Measurements from ENCODE around the gene PRRC2C. TPM values are rescaled to one million over a fixed set of nuclear protein-coding genes. Genes with fewer than 3 reads are reported as not detected.

Gene PRRC2C
- total RNA-seq, 1 donor from 2014 or later: 150 TPM

DNA sequence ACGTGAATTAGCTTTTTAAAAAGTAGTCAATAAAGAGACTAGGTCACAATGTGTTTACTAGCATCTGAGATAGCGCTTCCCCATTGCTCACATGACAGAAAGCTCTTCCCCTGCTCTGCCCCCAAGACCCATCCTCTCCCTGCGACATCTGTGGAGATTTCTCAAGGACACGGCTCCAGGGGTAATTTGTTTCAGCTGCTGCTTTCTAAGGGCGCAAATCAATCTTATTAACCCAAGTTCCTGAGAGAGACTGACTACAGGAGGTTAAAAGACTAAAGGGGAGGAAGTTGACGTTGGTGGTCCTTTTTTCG lies 136.8 kb downstream of the PRRC2C start, which contains the start of gene MYOCOS:
Gene MYOCOS, plus strand, starts transcription at position 92 of the 311 bp plus-strand sequence. CDS start 1,641 bp downstream, outside the sequence.
- Histone ChIP-seq H3K27ac (no peak within 1 kb of the TSS), H3K4me3 (no peak within 1 kb of the TSS), H3K36me3 (no peaks in the 10 kb centered on the region), H3K9me3 (no peaks in the 10 kb centered on the region), H3K4me1 (no peaks in the 10 kb centered on the region), H3K27me3 (ENCODE audit: low read depth) (no peaks in the 10 kb centered on the region)
- intact Hi-C loops (cut with DNase I): no loop called here
- no peak for ATAC-seq
- no peak for TF ChIP-seq CTCF (IDR thresholded peaks at IDR 0.05)
- no peak for DNase-seq

DNA sequence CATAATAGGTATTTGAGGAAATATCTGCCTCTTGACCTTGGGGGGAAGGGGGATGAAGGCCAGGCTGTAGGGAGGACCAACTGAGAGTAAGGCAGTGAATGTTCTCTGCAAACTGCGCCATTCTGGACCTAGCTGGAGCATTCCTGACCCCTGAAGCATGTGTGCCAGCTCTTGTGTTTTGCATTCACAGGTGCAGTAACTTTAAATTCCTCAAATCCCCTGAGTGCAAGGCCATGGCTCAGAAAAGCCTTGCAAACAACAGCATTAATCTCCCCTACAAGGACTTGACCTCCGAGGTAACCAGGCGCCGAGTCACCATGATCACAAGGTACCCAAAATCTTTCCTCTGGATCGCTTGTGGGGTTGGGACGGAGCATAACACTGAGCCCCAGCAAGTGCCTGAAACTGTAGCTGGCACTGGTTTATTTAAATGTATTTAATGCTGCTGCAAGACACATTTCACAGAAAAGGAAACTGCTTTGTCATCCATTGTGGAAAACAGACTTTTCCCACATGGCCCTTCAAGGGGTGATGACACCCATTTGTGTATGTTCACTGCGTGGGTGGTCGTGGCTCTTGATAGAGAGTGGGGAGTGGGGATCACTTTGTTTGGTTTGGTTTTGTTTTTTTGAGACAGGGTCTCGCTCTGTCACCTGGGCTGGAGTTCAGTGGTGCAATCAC lies 138.5 kb downstream of the PRRC2C start:
- no peaks in the 10 kb centered on the region for H3K9me3 ChIP-seq
- H3K27me3 ChIP-seq (ENCODE audit: low read depth): no peaks in the 10 kb centered on the region
- intact Hi-C loops (cut with DNase I): no loop called here
- H3K4me1 ChIP-seq: no peaks in the 10 kb centered on the region
- DNase-seq (no peak), ATAC-seq (no peak)
- H3K4me3 ChIP-seq: no peak overlapping the region
- no peak overlapping the region for H3K27ac ChIP-seq
- TF ChIP-seq CTCF (IDR thresholded peaks at IDR 0.05): no peak
- no peaks in the 10 kb centered on the region for H3K36me3 ChIP-seq

DNA sequence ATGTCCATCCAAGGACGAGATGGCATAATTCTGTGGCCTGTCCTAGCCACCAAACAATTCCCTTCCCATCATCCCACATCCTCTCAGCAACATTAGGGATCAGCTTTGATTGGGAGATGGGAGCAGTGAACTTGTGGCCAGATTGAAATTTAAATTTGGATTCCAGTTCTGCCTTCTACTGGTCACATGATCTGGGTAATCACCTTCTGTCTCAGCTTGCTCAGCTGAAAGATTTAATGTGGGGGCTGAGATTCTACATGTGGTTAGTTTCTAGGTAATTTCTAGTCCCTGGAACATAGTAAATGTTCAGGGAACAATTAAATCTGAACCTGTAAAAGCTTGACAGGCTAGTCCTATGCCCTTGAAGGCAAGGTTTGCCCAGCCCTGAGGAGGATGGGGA lies 139.9 kb downstream of the PRRC2C start:
- H3K27ac ChIP-seq: no peak overlapping the region
- intact Hi-C loops (cut with DNase I): no loop called here

DNA sequence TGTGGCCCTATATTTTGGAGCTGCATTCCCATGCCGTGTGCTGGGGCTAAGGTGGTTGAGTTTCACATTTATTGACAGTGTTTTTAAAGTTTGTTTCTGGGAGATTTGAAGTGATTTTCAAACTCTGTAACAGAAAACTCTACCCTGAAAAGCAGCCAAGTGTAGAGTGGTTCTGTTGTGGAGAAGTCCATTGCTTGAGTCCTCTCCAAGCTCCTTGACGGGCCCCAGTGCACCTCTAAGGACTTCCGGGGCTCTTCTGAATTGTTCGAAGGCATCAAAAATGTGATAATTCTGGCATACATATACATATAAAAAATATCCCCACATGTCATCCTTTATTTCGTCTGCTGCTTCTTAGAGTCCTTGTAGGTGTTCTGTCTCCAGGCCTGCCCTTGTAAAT lies 141.7 kb downstream of the PRRC2C start:
- H3K9me3 ChIP-seq: no peaks in the 10 kb centered on the region
- intact Hi-C loops (cut with DNase I): no loop called here
- no peak for TF ChIP-seq CTCF (IDR thresholded peaks at IDR 0.05)
- H3K4me3 ChIP-seq: no peak overlapping the region
- no peaks in the 10 kb centered on the region for H3K27me3 ChIP-seq (ENCODE audit: low read depth)
- no peak overlapping the region for H3K27ac ChIP-seq
- DNase-seq: no peak
- ATAC-seq: peak; percentile 62 to 63
- H3K4me1 ChIP-seq: no peaks in the 10 kb centered on the region
- H3K36me3 ChIP-seq: no peaks in the 10 kb centered on the region

More for the DNA sequence above, 139.9 kb downstream of the PRRC2C start:
- ATAC-seq (no peak), DNase-seq (no peak)
- Histone ChIP-seq H3K9me3 (no peaks in the 10 kb centered on the region), H3K4me3 (no peak overlapping the region), H3K4me1 (no peaks in the 10 kb centered on the region), H3K36me3 (no peaks in the 10 kb centered on the region), H3K27me3 (ENCODE audit: low read depth) (no peaks in the 10 kb centered on the region)
- no peak for TF ChIP-seq CTCF (IDR thresholded peaks at IDR 0.05)

DNA sequence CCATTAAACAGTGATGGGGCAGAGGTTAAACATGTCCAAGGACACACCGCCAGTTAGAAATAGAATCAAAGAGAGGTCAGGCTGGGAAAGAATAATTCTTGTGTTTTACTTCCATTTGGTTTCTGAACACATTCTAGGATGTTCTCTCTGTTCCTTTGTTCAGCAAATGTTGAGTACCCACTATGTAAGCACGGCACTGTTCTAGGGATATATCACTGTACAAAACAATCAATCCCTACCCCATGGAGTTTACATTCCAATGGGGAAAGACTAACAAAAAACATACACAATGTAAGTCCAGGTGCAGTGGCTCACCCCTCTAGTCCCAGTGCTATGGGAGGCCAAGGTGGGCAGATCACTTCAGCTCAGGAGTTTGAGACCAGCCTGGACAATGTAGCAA lies 142.9 kb downstream of the PRRC2C start:
- H3K4me3 ChIP-seq: no peak overlapping the region
- H3K4me1 ChIP-seq: no peaks in the 10 kb centered on the region
- H3K9me3 ChIP-seq: no peaks in the 10 kb centered on the region
- H3K27me3 ChIP-seq (ENCODE audit: low read depth): no peaks in the 10 kb centered on the region
- H3K27ac ChIP-seq: no peak overlapping the region
- no peak for TF ChIP-seq CTCF (IDR thresholded peaks at IDR 0.05)
- ATAC-seq: no peak
- DNase-seq: no peak
- intact Hi-C loops (cut with DNase I): no loop called here
- H3K36me3 ChIP-seq: no peaks in the 10 kb centered on the region
